ENCODE measurements around the gene ISG15.

- TF ChIP-seq CTCF (IDR thresholded peaks at IDR 0.05), result no peak
- TF ChIP-seq POLR2A (IDR thresholded peaks at IDR 0.05), result no peak
Measured at GRCh38 chr1:981491-981954, 31.8 kb upstream of the ISG15 start.

Measured in body of pancreas (tissue), 4 donors.